GM23338 (cell line): ENCODE results near the gene IKZF3. TPM values are rescaled to one million over a fixed set of nuclear protein-coding genes. Genes with fewer than 3 reads are reported as not detected.

ENCODE experiments used
- ATAC-seq: fragments of 200-7000 bp; cut with Tn5 transposase; 3 replicates; pipeline ENCODE4 v1.9.1; 2020
- DNase-seq: peaks from one replicate; pipeline ENCODE4 v3.0.0-alpha.2; 2015; ENCODE audit warnings: low spot score
- H2AFZ ChIP-seq: fragments of 200-600 bp; sonication (generic); 2 replicates; pipeline ENCODE4 v1.8.0; 2016; ENCODE audit warnings: antibody characterized with exemption, mild to moderate bottlenecking, moderate library complexity
- H3F3A ChIP-seq: fragments of 200-600 bp; sonication (generic); replicated peaks from 2 replicates; pipeline ENCODE4 v1.8.0; 2017; ENCODE audit warnings: antibody characterized with exemption, mixed run types, low read depth
- H3K27ac ChIP-seq: fragments of 200-600 bp; sonication (generic); 2 replicates; pipeline ENCODE4 v1.6.1; 2016; ENCODE audit warnings: low read depth
- H3K27me3 ChIP-seq: fragments of 200-600 bp; sonication (generic); 2 replicates; pipeline ENCODE4 v1.8.0; 2016; ENCODE audit warnings: mild to moderate bottlenecking, mixed run types, moderate library complexity; ENCODE audit not compliant: insufficient read depth
- H3K36me3 ChIP-seq: fragments of 200-600 bp; sonication (generic); 2 replicates; pipeline ENCODE4 v1.8.0; 2016; ENCODE audit warnings: mild to moderate bottlenecking; ENCODE audit not compliant: insufficient read depth
- H3K4me1 ChIP-seq: fragments of 200-600 bp; sonication (generic); 2 replicates; pipeline ENCODE4 v1.8.0; 2016; ENCODE audit warnings: mild to moderate bottlenecking, moderate library complexity; ENCODE audit not compliant: insufficient read depth
- H3K4me2 ChIP-seq: fragments of 200-600 bp; sonication (generic); 2 replicates; pipeline ENCODE4 v1.7.1; 2017; ENCODE audit warnings: mixed run types
- H3K4me3 ChIP-seq: fragments of 200-600 bp; sonication (generic); 2 replicates; pipeline ENCODE4 v1.6.1; 2016; ENCODE audit warnings: mixed run types
- H3K79me2 ChIP-seq: fragments of 200-600 bp; sonication (generic); replicated peaks from 2 replicates; pipeline ENCODE4 v1.8.0; 2017; ENCODE audit warnings: mild to moderate bottlenecking; ENCODE audit not compliant: insufficient read depth
- H3K9me2 ChIP-seq: fragments of 200-600 bp; sonication (generic); 2 replicates; pipeline ENCODE4 v1.8.0; 2017; ENCODE audit not compliant: insufficient read depth
- H4K20me1 ChIP-seq: fragments of 200-600 bp; sonication (generic); replicated peaks from 2 replicates; pipeline ENCODE4 v1.8.0; 2017; ENCODE audit warnings: mild to moderate bottlenecking; ENCODE audit not compliant: insufficient read depth
- H3K27ac Mint-ChIP-seq: 2 replicates; pipeline ENCODE4 v1.8.0; 2020; ENCODE audit warnings: inconsistent platforms, mild to moderate bottlenecking, moderate library complexity, mixed read lengths
- H3K27me3 Mint-ChIP-seq: 3 replicates; pipeline ENCODE4 v1.8.0; 2022; ENCODE audit warnings: low read depth, mild to moderate bottlenecking, moderate library complexity, mixed read lengths, inconsistent platforms; ENCODE audit not compliant: insufficient read depth, poor library complexity
- H3K36me3 Mint-ChIP-seq: 3 replicates; pipeline ENCODE4 v1.8.0; 2021; ENCODE audit warnings: low read depth, mild to moderate bottlenecking, inconsistent platforms, moderate library complexity, mixed read lengths
- H3K4me1 Mint-ChIP-seq: 3 replicates; pipeline ENCODE4 v1.8.0; 2020; ENCODE audit warnings: mild to moderate bottlenecking, inconsistent platforms, mixed read lengths
- H3K4me3 Mint-ChIP-seq: 3 replicates; pipeline ENCODE4 v1.8.0; 2021; ENCODE audit warnings: moderate library complexity, mild to moderate bottlenecking, inconsistent platforms, mixed read lengths
- H3K9me3 Mint-ChIP-seq: 3 replicates; pipeline ENCODE4 v1.8.0; 2020; ENCODE audit warnings: moderate library complexity, mild to moderate bottlenecking, inconsistent platforms, mixed read lengths
- ETS1 ChIP-seq: IDR thresholded peaks from 2 replicates; pipeline ENCODE4 v1.6.1; 2016; ENCODE audit warnings: antibody characterized with exemption
- JUNB ChIP-seq: IDR thresholded peaks from one replicate; pipeline ENCODE4 v1.6.1; 2016; ENCODE audit warnings: antibody characterized with exemption; ENCODE audit not compliant: unreplicated experiment
- ZNF114 ChIP-seq: fragments of 250-450 bp; sonication (Bioruptor Pico); IDR thresholded peaks from 2 replicates; pipeline ENCODE4 v1.5.0; 2020; ENCODE audit warnings: mild to moderate bottlenecking, moderate library complexity
- ZNF462 ChIP-seq: fragments of 250-450 bp; sonication (Bioruptor Pico); IDR thresholded peaks from 2 replicates; pipeline ENCODE4 v1.5.0; 2020; ENCODE audit warnings: mild to moderate bottlenecking, moderate library complexity
- polyA plus RNA-seq: library from polyadenylated mRNA; unstranded; fragments of >200 nt; fragmentation: Nextera tagmentation; extraction: Ambion mirVana; gene quantifications from 2 replicates; pipeline ENCODE4 v1.2.1, GENCODE V29; 2016
- total RNA-seq: library from RNA; depleted of rRNA; stranded (reverse); fragments of >200 nt; shearing (Covaris generic); gene quantifications from 2 replicates; pipeline ENCODE4 v1.2.3, GENCODE V29; 2014
- TF ChIP-seq, protein P1 (sequence below), 2 experiments: fragments of 200-600 bp in 1 of 2; sonication (generic) in 1 of 2; conservative IDR thresholded peaks; 2 replicates each; pipeline versions ENCODE4 v1.5.1 to v1.6.1; 2016 to 2017; ENCODE audit warnings: antibody characterized with exemption in 2 of 2, low read depth in 2 of 2, mild to moderate bottlenecking in 2 of 2, moderate library complexity in 1 of 2

The IKZF3 gene
- total and polyA plus RNA-seq, 2 experiments from 2014 or later = 0.11 to 0.76 TPM

DNA sequence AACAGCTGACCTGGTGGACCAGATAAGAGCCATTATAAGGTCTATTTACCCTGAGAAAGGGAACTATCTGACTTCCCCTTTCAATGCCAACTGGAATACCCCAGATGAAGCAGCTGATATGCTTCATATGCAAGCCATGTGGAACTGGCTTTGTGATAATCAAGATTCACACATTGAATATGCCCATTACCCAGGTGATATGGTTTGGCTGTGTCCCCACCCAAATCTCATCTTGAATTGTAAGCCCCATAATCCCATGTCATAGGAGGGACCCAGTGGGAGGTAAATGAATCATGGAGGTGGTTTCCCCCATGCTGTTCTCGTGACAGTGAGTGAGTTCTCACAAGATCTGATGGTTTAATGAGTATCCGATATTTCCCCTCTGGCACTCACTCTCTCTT is 42.1 kb downstream of the IKZF3 start:
- Histone ChIP-seq H3K27me3 (no peaks in the 10 kb centered on the region), H3K4me3 (no peak overlapping the region), H3F3A (no peaks in the 10 kb centered on the region), H4K20me1 (no peaks in the 10 kb centered on the region), H3K27ac (no peak overlapping the region), H3K9me2 (peaks cover 5% of the 10 kb centered on the region; the same call in 1 of the 2 replicates), H3K79me2 (no peaks in the 10 kb centered on the region), H3K4me2 (no peak overlapping the region), H3K4me1 (no peaks in the 10 kb centered on the region), H3K36me3 (no peaks in the 10 kb centered on the region), H2AFZ (no peak overlapping the region)
- peaks cover 5% of the 10 kb centered on the region for H3K27me3 Mint-ChIP-seq
- DNase-seq (no peak), ATAC-seq (no peak)
- no peak overlapping the region for H3K27ac Mint-ChIP-seq
- peaks cover 32% of the 10 kb centered on the region for H3K9me3 Mint-ChIP-seq
- 0 out of 3 replicates have a peak, but pooled peaks cover 3% of the 10 kb centered on the region for H3K4me1 Mint-ChIP-seq
- H3K36me3 Mint-ChIP-seq = peaks cover 26% of the 10 kb centered on the region; the same call in 2 of the 3 replicates
- H3K4me3 Mint-ChIP-seq = no peak overlapping the region
- TF ChIP-seq ZNF462 (CRISPR knock-in tag) = no peak
- no peak for TF ChIP-seq ETS1
- TF ChIP-seq, protein P1, sequence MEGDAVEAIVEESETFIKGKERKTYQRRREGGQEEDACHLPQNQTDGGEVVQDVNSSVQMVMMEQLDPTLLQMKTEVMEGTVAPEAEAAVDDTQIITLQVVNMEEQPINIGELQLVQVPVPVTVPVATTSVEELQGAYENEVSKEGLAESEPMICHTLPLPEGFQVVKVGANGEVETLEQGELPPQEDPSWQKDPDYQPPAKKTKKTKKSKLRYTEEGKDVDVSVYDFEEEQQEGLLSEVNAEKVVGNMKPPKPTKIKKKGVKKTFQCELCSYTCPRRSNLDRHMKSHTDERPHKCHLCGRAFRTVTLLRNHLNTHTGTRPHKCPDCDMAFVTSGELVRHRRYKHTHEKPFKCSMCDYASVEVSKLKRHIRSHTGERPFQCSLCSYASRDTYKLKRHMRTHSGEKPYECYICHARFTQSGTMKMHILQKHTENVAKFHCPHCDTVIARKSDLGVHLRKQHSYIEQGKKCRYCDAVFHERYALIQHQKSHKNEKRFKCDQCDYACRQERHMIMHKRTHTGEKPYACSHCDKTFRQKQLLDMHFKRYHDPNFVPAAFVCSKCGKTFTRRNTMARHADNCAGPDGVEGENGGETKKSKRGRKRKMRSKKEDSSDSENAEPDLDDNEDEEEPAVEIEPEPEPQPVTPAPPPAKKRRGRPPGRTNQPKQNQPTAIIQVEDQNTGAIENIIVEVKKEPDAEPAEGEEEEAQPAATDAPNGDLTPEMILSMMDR (conservative IDR thresholded peaks at IDR 0.05; ENCODE audit: low read depth in 2 of 2) = no peak
- TF ChIP-seq JUNB = no peak
- no peak for TF ChIP-seq ZNF114 (CRISPR knock-in tag)
